IMR-90 (cell line): ENCODE measurements around the gene OSBPL2. TPM values are rescaled to one million over a fixed set of nuclear protein-coding genes. Genes with fewer than 3 reads are reported as not detected.

Source experiments
- ATAC-seq: fragments of 200-7000 bp; cut with Tn5 transposase; 2 replicates; pipeline ENCODE4 v1.9.1; 2020; ENCODE audit warnings: low read depth, mild to moderate bottlenecking, moderate library complexity
- BruUV-seq: library from RNA; stranded (reverse); fragments of 400-500 nt; replicated peaks from 2 replicates; lab custom pipeline; 2021; lab: Mats Ljungman, UMichigan
- CTCF ChIA-PET: fragments of 300-600 bp; formaldehyde crosslinking; extraction: SDS; loops from one replicate; lab custom pipeline; 2021; ENCODE audit warnings: antibody characterized with exemption; lab: Yijun Ruan, JAX
- POLR2A ChIA-PET: fragments of 300-600 bp; sonication (Branson Sonifier 250); formaldehyde crosslinking; loops from one replicate; lab custom pipeline; 2022; ENCODE audit warnings: antibody characterized with exemption; ENCODE audit not compliant: unreplicated experiment; lab: Charles Lee
- DNase-seq: peaks from one replicate; pipeline ENCODE4 v3.0.0; 2013
- H2AFZ ChIP-seq: replicated peaks from 2 replicates; pipeline ENCODE3; 2013; ENCODE audit warnings: low read length, mild to moderate bottlenecking; ENCODE audit not compliant: poor library complexity
- H2AK5ac ChIP-seq: 2 replicates; pipeline ENCODE4 v1.6.1; 2013; ENCODE audit warnings: low read depth, low read length, inconsistent platforms
- H2AK9ac ChIP-seq: replicated peaks from 2 replicates; pipeline ENCODE3; 2013; ENCODE audit warnings: mild to moderate bottlenecking, low read depth, low read length, moderate library complexity; ENCODE audit not compliant: poor library complexity
- H2BK120ac ChIP-seq: 2 replicates; pipeline ENCODE4 v1.6.1; 2013; ENCODE audit warnings: low read depth, low read length, inconsistent platforms
- H2BK15ac ChIP-seq: 3 replicates; pipeline ENCODE4 v1.6.1; 2013; ENCODE audit warnings: low read depth, low read length, inconsistent platforms
- H2BK20ac ChIP-seq: 2 replicates; pipeline ENCODE4 v1.6.1; 2013; ENCODE audit warnings: low read depth, mild to moderate bottlenecking, inconsistent platforms, low read length, moderate library complexity
- H2BK5ac ChIP-seq: 2 replicates; pipeline ENCODE4 v1.6.1; 2013; ENCODE audit warnings: mild to moderate bottlenecking, low read depth, low read length, inconsistent platforms; ENCODE audit not compliant: poor library complexity, severe bottlenecking
- H3K14ac ChIP-seq: replicated peaks from 2 replicates; pipeline ENCODE4 v1.6.1; 2013; ENCODE audit warnings: low read depth, low read length, inconsistent platforms
- H3K18ac ChIP-seq: 2 replicates; pipeline ENCODE4 v1.6.1; 2013; ENCODE audit warnings: low read depth, low read length, control low read depth
- H3K23ac ChIP-seq: 2 replicates; pipeline ENCODE4 v1.6.1; 2013; ENCODE audit warnings: low read depth, low read length, inconsistent platforms
- H3K27ac ChIP-seq: 2 replicates; pipeline ENCODE4 v1.5.1; 2013; ENCODE audit warnings: mild to moderate bottlenecking, control low read depth, low read length; ENCODE audit not compliant: insufficient read depth
- H3K27me3 ChIP-seq: 2 replicates; pipeline ENCODE4 v1.6.1; 2013; ENCODE audit warnings: low read length; ENCODE audit not compliant: control insufficient read depth, insufficient read depth
- H3K36me3 ChIP-seq: 2 replicates; pipeline ENCODE4 v1.6.1; 2013; ENCODE audit warnings: low read length, mixed read lengths; ENCODE audit not compliant: control insufficient read depth, insufficient read depth
- H3K4ac ChIP-seq: 2 replicates; pipeline ENCODE4 v1.6.1; 2013; ENCODE audit warnings: low read depth, low read length, inconsistent platforms
- H3K4me1 ChIP-seq: 2 replicates; pipeline ENCODE4 v1.6.1; 2013; ENCODE audit warnings: low read length, mixed read lengths; ENCODE audit not compliant: control insufficient read depth, insufficient read depth
- H3K4me2 ChIP-seq: 2 replicates; pipeline ENCODE4 v1.6.1; 2013; ENCODE audit warnings: low read depth, mild to moderate bottlenecking, control low read depth, low read length, moderate library complexity
- H3K4me3 ChIP-seq: 2 replicates; pipeline ENCODE4 v1.5.1; 2013; ENCODE audit warnings: low read depth, mild to moderate bottlenecking, control low read depth, low read length, moderate library complexity; ENCODE audit not compliant: insufficient read depth
- H3K56ac ChIP-seq: 2 replicates; pipeline ENCODE4 v1.6.1; 2013; ENCODE audit warnings: low read length, inconsistent platforms; ENCODE audit not compliant: insufficient read depth; ENCODE audit errors: extremely low read depth
- H3K79me1 ChIP-seq, 2 experiments: 2 replicates each; pipeline ENCODE4 v1.6.1; 2013; ENCODE audit warnings: low read length in 2 of 2, inconsistent platforms in 1 of 2, low read depth in 1 of 2
- H3K9ac ChIP-seq: 2 replicates; pipeline ENCODE4 v1.6.1; 2013; ENCODE audit warnings: low read depth, low read length, control low read depth
- H3K9me1 ChIP-seq: 2 replicates; pipeline ENCODE4 v1.6.1; 2013; ENCODE audit warnings: low read length, inconsistent platforms; ENCODE audit not compliant: insufficient read depth
- H3K9me3 ChIP-seq: 2 replicates; pipeline ENCODE4 v1.6.1; 2013; ENCODE audit warnings: low read length; ENCODE audit not compliant: control insufficient read depth, insufficient read depth
- H4K20me1 ChIP-seq: 2 replicates; pipeline ENCODE4 v1.6.1; 2013; ENCODE audit warnings: low read length, inconsistent platforms; ENCODE audit not compliant: insufficient read depth
- H4K5ac ChIP-seq: 2 replicates; pipeline ENCODE4 v1.6.1; 2013; ENCODE audit warnings: mild to moderate bottlenecking, low read depth, low read length, control low read depth
- H4K8ac ChIP-seq, 2 experiments: 2 replicates each; pipeline ENCODE4 v1.6.1; 2013; ENCODE audit warnings: low read depth in 2 of 2, low read length in 2 of 2, control low read depth in 1 of 2, inconsistent platforms in 1 of 2
- H4K91ac ChIP-seq: 2 replicates; pipeline ENCODE4 v1.6.1; 2013; ENCODE audit warnings: low read depth, low read length, inconsistent platforms; ENCODE audit not compliant: insufficient read depth
- BHLHE40 ChIP-seq: fragments of 150-350 bp; IDR thresholded peaks from 2 replicates; pipeline ENCODE4 v1.6.1; 2016; ENCODE audit warnings: mild to moderate bottlenecking, low read depth, low read length
- CEBPB ChIP-seq: IDR thresholded peaks from 2 replicates; pipeline ENCODE4 v1.6.1; 2012; ENCODE audit warnings: low read depth, low read length, improper control_type of control experiment
- CHD1 ChIP-seq: IDR thresholded peaks from 2 replicates; pipeline ENCODE4 v1.6.1; 2012; ENCODE audit warnings: low read depth, low read length, improper control_type of control experiment
- CTCF ChIP-seq: conservative IDR thresholded peaks from 2 replicates; pipeline ENCODE4 v1.5.1; 2012; ENCODE audit warnings: mild to moderate bottlenecking, low read depth, low read length, improper control_type of control experiment
- ELK1 ChIP-seq: fragments of 150-350 bp; IDR thresholded peaks from 2 replicates; pipeline ENCODE4 v1.6.1; 2016; ENCODE audit warnings: low read depth, mild to moderate bottlenecking, low read length, moderate library complexity, borderline replicate concordance
- FOS ChIP-seq: fragments of 150-350 bp; IDR thresholded peaks from 2 replicates; pipeline ENCODE4 v1.6.1; 2016; ENCODE audit warnings: low read depth, low read length
- MAFK ChIP-seq: IDR thresholded peaks from 2 replicates; pipeline ENCODE4 v1.6.1; 2012; ENCODE audit warnings: low read depth, low read length, improper control_type of control experiment
- MAZ ChIP-seq: IDR thresholded peaks from 2 replicates; pipeline ENCODE4 v1.6.1; 2012; ENCODE audit warnings: low read depth, mild to moderate bottlenecking, low read length, improper control_type of control experiment, moderate library complexity, borderline replicate concordance
- MXI1 ChIP-seq: IDR thresholded peaks from 2 replicates; pipeline ENCODE4 v1.6.1; 2012; ENCODE audit warnings: low read depth, mild to moderate bottlenecking, low read length, moderate library complexity, borderline replicate concordance
- NFE2L2 ChIP-seq: fragments of 150-350 bp; IDR thresholded peaks from 2 replicates; pipeline ENCODE4 v1.6.1; 2016; ENCODE audit warnings: low read depth, mild to moderate bottlenecking, low read length
- POLR2A ChIP-seq: IDR thresholded peaks from 2 replicates; pipeline ENCODE4 v1.6.1; 2012; ENCODE audit warnings: mild to moderate bottlenecking, low read depth, low read length
- RAD21 ChIP-seq: IDR thresholded peaks from 2 replicates; pipeline ENCODE4 v1.6.1; 2012; ENCODE audit warnings: low read length, improper control_type of control experiment
- RCOR1 ChIP-seq: IDR thresholded peaks from 2 replicates; pipeline ENCODE4 v1.6.1; 2012; ENCODE audit warnings: mild to moderate bottlenecking, low read length, improper control_type of control experiment; ENCODE audit not compliant: insufficient replicate concordance
- RFX5 ChIP-seq: IDR thresholded peaks from 2 replicates; pipeline ENCODE4 v1.8.0; 2012; ENCODE audit warnings: low read depth, mild to moderate bottlenecking, low read length, moderate library complexity
- SMC3 ChIP-seq: fragments of 150-350 bp; IDR thresholded peaks from 2 replicates; pipeline ENCODE4 v1.6.1; 2016; ENCODE audit warnings: low read depth, mild to moderate bottlenecking, antibody characterized with exemption, low read length, moderate library complexity
- USF2 ChIP-seq: fragments of 150-350 bp; IDR thresholded peaks from 2 replicates; pipeline ENCODE4 v1.6.1; 2017; ENCODE audit warnings: mild to moderate bottlenecking, antibody characterized with exemption, low read length, low read depth
- WGBS, 2 experiments: methylation state at CpG; one replicate each; pipeline versions ENCODE4 v1.1.5 to v1.1.7; 2013; ENCODE audit warnings: missing lambda C conversion rate in 2 of 2; ENCODE audit not compliant: insufficient read length in 1 of 2; ENCODE audit errors: extremely low coverage in 2 of 2; 5-methylcytosine and 5-hydroxymethylcytosine counted together
- dilution Hi-C: fragments of 300-500 bp; cut with HindIII; formaldehyde crosslinking; loops from one replicate; pipeline ENCODE4 v1.14.3; 2018; ENCODE audit warnings: low sequenced_read_pairs; ENCODE audit not compliant: unreplicated experiment
- in situ Hi-C: fragments of 300-500 bp; cut with MboI; formaldehyde crosslinking; loops from 3 replicates; pipeline ENCODE4 v1.14.3; 2019; ENCODE audit warnings: low sequenced_read_pairs, inconsistent platforms, mixed read lengths
- intact Hi-C: fragments of 100-400 bp; cut with micrococcal nuclease; formaldehyde crosslinking; loops from 2 replicates; pipeline ENCODE4 v1.10.0; 2022
- polyA plus RNA-seq, 3 experiments: library from polyadenylated mRNA; depleted of rRNA; stranded (reverse); fragments of >200 nt; gene quantifications; 2 replicates each; pipeline ENCODE4 v1.2.3, GENCODE V29; 2012; ENCODE audit warnings: low replicate concordance in 1 of 3
- total RNA-seq: library from RNA; depleted of rRNA; stranded (reverse); fragments of >200 nt; gene quantifications from 2 replicates; pipeline ENCODE4 v1.2.3, GENCODE V29; 2012

OSBPL2 gene
- total and polyA plus RNA-seq, 2 of the 4 experiments (the other 2 are of a cell fraction): 19.3 to 27.6 TPM

- H4K20me1 ChIP-seq: peaks cover 4% of the 10 kb centered on the region
- no peak overlapping the region for H3K14ac ChIP-seq
- H3K27ac ChIP-seq: no peak overlapping the region
- no peak overlapping the region for H4K91ac ChIP-seq
- H2BK5ac ChIP-seq: no peak overlapping the region
- no peak overlapping the region for H4K8ac ChIP-seq
- 71% methylated on average over 7 of the region's 17 CpGs; no CpG with 5 or more reads in 1 of the 2 experiments for WGBS, 2 experiments
- no peak overlapping the region for H2BK20ac ChIP-seq
- no peaks in the 10 kb centered on the region for H3K9me1 ChIP-seq
- H3K18ac ChIP-seq: no peak overlapping the region
- no peak overlapping the region for H2BK120ac ChIP-seq
- H3K4ac ChIP-seq: no peak overlapping the region
- dilution Hi-C loops: no loop called here
- no peak overlapping the region for H3K56ac ChIP-seq
- BruUV-seq: no TSS peak
- ChIA-PET CTCF (no interaction called here), POLR2A (no interaction called here)
- no peak overlapping the region for H2AFZ ChIP-seq
- H3K9me3 ChIP-seq: no peaks in the 10 kb centered on the region
- no peak for ATAC-seq
- H3K9ac ChIP-seq: no peak overlapping the region
- H3K4me1 ChIP-seq: no peaks in the 10 kb centered on the region
- H3K79me1 ChIP-seq: no peaks in the 10 kb centered on the region; a peak in 1 of 4 replicates
- no peak overlapping the region for H2AK5ac ChIP-seq
- no peak for DNase-seq
- TF ChIP-seq ELK1 (no peak), BHLHE40 (no peak), CHD1 (no peak), MAZ (no peak), CTCF (no peak), USF2 (no peak), FOS (no peak), MXI1 (no peak), RCOR1 (no peak), RFX5 (no peak), RAD21 (no peak), POLR2A (no peak), CEBPB (no peak), MAFK (no peak), NFE2L2 (no peak), SMC3 (no peak)
- no peak overlapping the region for H2AK9ac ChIP-seq
- no peak overlapping the region for H3K4me3 ChIP-seq
- H3K36me3 ChIP-seq: no peaks in the 10 kb centered on the region
- intact Hi-C loops: no loop called here
- H3K4me2 ChIP-seq: no peak overlapping the region
- H2BK15ac ChIP-seq: no peak overlapping the region
- H3K27me3 ChIP-seq: peaks cover 26% of the 10 kb centered on the region
- in situ Hi-C loops: no loop called here
- H4K5ac ChIP-seq: no peak overlapping the region
- H3K23ac ChIP-seq: no peak overlapping the region
Observed at GRCh38 chr20:62209850-62210495, 28.3 kb upstream of the OSBPL2 start.
